Ovary (tissue), 9 donors: ENCODE measurements around the gene DGKI. TPM values are rescaled to one million over a fixed set of nuclear protein-coding genes. Genes with fewer than 3 reads are reported as not detected.

Source experiments
- DNase-seq, 5 donors: peaks; one replicate each; pipeline ENCODE4 v3.0.0-alpha.2; 2019 to 2020
- H3K27ac ChIP-seq, 2 donors: fragments of 200-600 bp; one replicate each; pipeline versions ENCODE4 v1.5.1 to v1.8.0; 2019 to 2022
- H3K27me3 ChIP-seq: fragments of 200-600 bp; one replicate; pipeline ENCODE4 v1.8.0; 2022
- H3K36me3 ChIP-seq: fragments of 200-600 bp; sonication (generic); one replicate; pipeline ENCODE4 v1.5.1; 2019
- H3K4me1 ChIP-seq: one replicate; pipeline ENCODE4 v1.8.1; 2013; ENCODE audit warnings: mild to moderate bottlenecking, moderate library complexity; ENCODE audit not compliant: insufficient read depth
- H3K4me3 ChIP-seq: fragments of 200-600 bp; sonication (generic); one replicate; pipeline ENCODE4 v1.5.1; 2017
- H3K9me3 ChIP-seq, 2 donors: fragments of 200-600 bp in 1 of 2; sonication (generic) in 1 of 2; one replicate each; pipeline versions ENCODE4 v1.5.1 to v1.8.1; 2013 to 2019; ENCODE audit warnings: mild to moderate bottlenecking in 1 of 2, moderate library complexity in 1 of 2
- CTCF ChIP-seq, 3 donors: fragments of 450-650 bp in 2 of 3; fragments of 200-600 bp in 1 of 3; IDR thresholded peaks; one replicate each; pipeline versions ENCODE4 v1.5.1 to v1.8.0; 2016 to 2022; ENCODE audit warnings: antibody characterized with exemption in 3 of 3, mild to moderate bottlenecking in 1 of 3
- EP300 ChIP-seq: sonication (generic); formaldehyde crosslinking; IDR thresholded peaks from one replicate; pipeline ENCODE4 v1.6.1; 2017; ENCODE audit warnings: antibody characterized with exemption
- POLR2A ChIP-seq: fragments of 450-650 bp; IDR thresholded peaks from one replicate; pipeline ENCODE4 v1.6.1; 2017; ENCODE audit warnings: antibody characterized with exemption, mild to moderate bottlenecking, moderate library complexity
- WGBS, 3 donors: extraction: QIAGEN DNeasy Blood & Tissue Kit in 1 of 3; methylation state at CpG; one replicate each; pipeline versions ENCODE4 v1.1.5 to v1.1.7; 2013 to 2017; 5-methylcytosine and 5-hydroxymethylcytosine counted together
- intact Hi-C, 4 donors: fragments of 100-400 bp; cut with DNase I; formaldehyde crosslinking; loops; one replicate each; pipeline versions ENCODE4 v1.11.0 to v1.15.1; 2022 to 2023
- polyA plus RNA-seq, 2 donors: library from polyadenylated mRNA; stranded (reverse); fragments of 200-250 nt in 1 of 2; fragments of 350-450 nt in 1 of 2; fragmentation: Illumina TruSeq in 1 of 2; extraction: RNeasy Lipid Tissue Mini Kit (QIAGEN cat#74804) in 1 of 2; gene quantifications; one replicate each; pipeline ENCODE4 v1.2.3, GENCODE V29; 2013 to 2014
- total RNA-seq, 7 donors: library from RNA; depleted of rRNA in 2 of 7; stranded (reverse); fragments of >200 nt in 2 of 7; fragmentation: NEBNext Ultra II Directional in 3 of 7; extraction: Animal tissue kit (Norgen Biotek cat#: 25700) in 3 of 7; gene quantifications; one replicate each; pipeline versions ENCODE4 v1.1.0 to v1.2.4, GENCODE V29; 2016 to 2023
- donor health status: DM: no; HTN: no; CAD: no; lungs with moderate emphysema.
- donor health status: DM: no; HTN: no; CAD: no.
- donor health status: Bipolar disorder and iron deficiency.
- donor health status: DM: yes; HTN: yes; CAD: no.
- donor health status: DM: no; HTN: no; CAD: no.
- donor health status: DM: yes; HTN: yes; CAD: no.

Gene DGKI
- total and polyA plus RNA-seq, 9 donors: 0.10 to 1.3 (median 0.29) TPM

- Histone ChIP-seq H3K27ac (no peak overlapping the region), H3K9me3 (no peaks in the 10 kb centered on the region), H3K36me3 (no peaks in the 10 kb centered on the region), H3K27me3 (no peaks in the 10 kb centered on the region), H3K4me3 (no peak overlapping the region), H3K4me1 (no peaks in the 10 kb centered on the region)
- no peak for DNase-seq
- TF ChIP-seq CTCF (IDR thresholded peaks at IDR 0.05) (no peak), POLR2A (no peak), EP300 (no peak)
- intact Hi-C loops: loop anchor here in 1 of 4 donors (5.0 kb wide), 1 partner anchor 409 kb away; no protein-coding TSS in a partner anchor
- WGBS, 3 donors: 71 to 75% (median 75%) methylated on average over 3 of the region's 3 CpGs
These were observed 218.6 kb downstream of the DGKI start for GRCh38 chr7:137628216-137628615.

- no peak for TF ChIP-seq EP300
- TF ChIP-seq POLR2A: no peak
- TF ChIP-seq CTCF (IDR thresholded peaks at IDR 0.05): no peak
- no peaks in the 10 kb centered on the region for H3K9me3 ChIP-seq
- H3K4me1 ChIP-seq: no peaks in the 10 kb centered on the region
- H3K36me3 ChIP-seq: no peaks in the 10 kb centered on the region
- no peak overlapping the region for H3K4me3 ChIP-seq
- no peak for DNase-seq
- H3K27ac ChIP-seq: no peak overlapping the region
- intact Hi-C loops: loop anchor here in 1 of 4 donors (5.0 kb wide), 1 partner anchor 411 kb away; no protein-coding TSS in a partner anchor
- H3K27me3 ChIP-seq: no peaks in the 10 kb centered on the region
- 15 to 19% (median 18%) methylated on average over 8 of the region's 8 CpGs for WGBS, 3 donors
These were observed 220.2 kb downstream of the DGKI start for GRCh38 chr7:137626469-137627067.

GRCh38 chr7:137625197-137625596 lies 221.6 kb downstream of the DGKI start:
- Histone ChIP-seq H3K27ac (no peak overlapping the region), H3K9me3 (no peaks in the 10 kb centered on the region), H3K27me3 (no peaks in the 10 kb centered on the region), H3K4me3 (no peak overlapping the region), H3K4me1 (no peaks in the 10 kb centered on the region), H3K36me3 (no peaks in the 10 kb centered on the region)
- TF ChIP-seq CTCF (IDR thresholded peaks at IDR 0.05) (no peak), EP300 (no peak), POLR2A (no peak)
- intact Hi-C loops: loop anchor here in 1 of 4 donors (5.0 kb wide), 1 partner anchor 412 kb away; no protein-coding TSS in a partner anchor
- 80 to 87% (median 86%) methylated on average over 7 of the region's 7 CpGs for WGBS, 3 donors
- no peak for DNase-seq

GRCh38 chr7:137619181-137619580 lies 227.6 kb downstream of the DGKI start:
- TF ChIP-seq POLR2A (no peak), EP300 (no peak), CTCF (IDR thresholded peaks at IDR 0.05) (no peak)
- DNase-seq: no peak
- WGBS, 3 donors: 88 to 100% (median 93%) methylated on average over 1 of the region's 1 CpG
- H3K4me3 ChIP-seq: no peak overlapping the region
- no peaks in the 10 kb centered on the region for H3K36me3 ChIP-seq
- no peaks in the 10 kb centered on the region for H3K9me3 ChIP-seq
- no peaks in the 10 kb centered on the region for H3K27me3 ChIP-seq
- H3K4me1 ChIP-seq: no peaks in the 10 kb centered on the region
- intact Hi-C loops: no loop called here
- no peak overlapping the region for H3K27ac ChIP-seq
